ENCODE results near the gene NF1. TPM values are rescaled to one million over a fixed set of nuclear protein-coding genes. Genes with fewer than 3 reads are reported as not detected.

Gene NF1
- total and polyA plus RNA-seq, 11 donors: 6.8 to 82.0 (median 51.4) TPM

GRCh38 chr17:31128241-31128640 lies 33.5 kb downstream of the NF1 start:
- TF ChIP-seq CTCF (IDR thresholded peaks at IDR 0.05) (no peak), POLR2A (IDR thresholded peaks at IDR 0.05) (no peak)
- ATAC-seq (peak in 3 of 4 donors; percentile 33 to 42 (median 42)), DNase-seq (no peak)
- Histone ChIP-seq H3K9me3 (no peaks in the 10 kb centered on the region), H3K4me3 (peak overlapping the region in 1 of 12 donors; percentile 22), H3K27ac (peak overlapping the region; percentile 18 to 74 (median 67)), H3K27me3 (no peaks in the 10 kb centered on the region), H3K4me1 (peaks cover 0 to 33% (median 10%) of the 10 kb centered on the region in 12 donors), H3K36me3 (no peaks in the 10 kb centered on the region)
- WGBS, 4 donors: 49 to 62% (median 57%) methylated on average over 3 of the region's 3 CpGs
- intact Hi-C loops (cut with DNase I): no loop called here

- TF ChIP-seq POLR2A (IDR thresholded peaks at IDR 0.05): no peak
- no peak for TF ChIP-seq CTCF (IDR thresholded peaks at IDR 0.05)
These were observed 35.8 kb downstream of the NF1 start for GRCh38 chr17:31130286-31131224.

GRCh38 chr17:31131299-31131698 lies 36.5 kb downstream of the NF1 start:
- intact Hi-C loops (cut with DNase I): loop anchor here in 1 of 10 donors (10.0 kb wide), 1 partner anchor 56 kb away; no protein-coding TSS in a partner anchor
- H3K4me3 ChIP-seq: no peak overlapping the region
- peak in 1 of 4 donors; percentile 1 for ATAC-seq
- H3K27me3 ChIP-seq: no peaks in the 10 kb centered on the region
- TF ChIP-seq CTCF (IDR thresholded peaks at IDR 0.05): no peak
- TF ChIP-seq POLR2A (IDR thresholded peaks at IDR 0.05): no peak
- peaks cover 0 to 33% (median 10%) of the 10 kb centered on the region in 12 donors for H3K4me1 ChIP-seq
- no peak for DNase-seq
- peaks cover 0 to 8% (median 0%) of the 10 kb centered on the region in 9 donors for H3K36me3 ChIP-seq
- H3K9me3 ChIP-seq: no peaks in the 10 kb centered on the region
- H3K27ac ChIP-seq: peak overlapping the region in 9 of 12 donors; percentile 17 to 70 (median 51)
- WGBS, 4 donors: 46 to 63% (median 54%) methylated on average over 3 of the region's 3 CpGs

More at GRCh38 chr17:31130286-31131224, 35.8 kb downstream of the NF1 start:
- Histone ChIP-seq H3K27me3 (no peaks in the 10 kb centered on the region), H3K27ac (peak overlapping the region in 9 of 12 donors; percentile 17 to 70 (median 51)), H3K4me3 (peak overlapping the region in 1 of 12 donors; percentile 4), H3K9me3 (no peaks in the 10 kb centered on the region), H3K36me3 (peaks cover 0 to under 1% (median 0%) of the 10 kb centered on the region in 9 donors), H3K4me1 (peaks cover 0 to 33% (median 10%) of the 10 kb centered on the region in 12 donors)
- WGBS, 4 donors: 57 to 67% (median 60%) methylated on average over 12 to 15 of the region's 15 CpGs
- ATAC-seq (peak; percentile 91 to 96 (median 95)), DNase-seq (peak; percentile 70 to 93 (median 81))
- intact Hi-C loops (cut with DNase I): loop anchor here in 1 of 10 donors (10.0 kb wide), 1 partner anchor 56 kb away; no protein-coding TSS in a partner anchor

- no peak for ATAC-seq
- intact Hi-C loops (cut with DNase I): loop anchor here in 1 of 10 donors (10.0 kb wide), 1 partner anchor 58 kb away; no protein-coding TSS in a partner anchor
- H3K36me3 ChIP-seq: peaks cover 0 to 16% (median 0%) of the 10 kb centered on the region in 9 donors
These were observed 38.2 kb downstream of the NF1 start for GRCh38 chr17:31132977-31133376.

More at GRCh38 chr17:31132977-31133376, 38.2 kb downstream of the NF1 start:
- no peak for DNase-seq
- Histone ChIP-seq H3K27ac (no peak overlapping the region), H3K4me3 (no peak overlapping the region), H3K4me1 (peaks cover 0 to 28% (median 10%) of the 10 kb centered on the region in 12 donors), H3K9me3 (peaks cover 0 to 10% (median 0%) of the 10 kb centered on the region in 12 donors), H3K27me3 (no peaks in the 10 kb centered on the region)
- no peak for TF ChIP-seq POLR2A (IDR thresholded peaks at IDR 0.05)
- no peak for TF ChIP-seq CTCF (IDR thresholded peaks at IDR 0.05)
- 91 to 99% (median 94%) methylated on average over 3 of the region's 3 CpGs for WGBS, 4 donors

Data from heart left ventricle (tissue), 16 donors.